Sciatic nerve (tissue), 2 donors: ENCODE results near the gene ARHGEF3. TPM values are rescaled to one million over a fixed set of nuclear protein-coding genes. Genes with fewer than 3 reads are reported as not detected.

Source experiments
- ATAC-seq: fragments of 200-7000 bp; cut with Tn5 transposase; one replicate; pipeline ENCODE4 v1.9.1; 2020; ENCODE audit warnings: mild to moderate bottlenecking, moderate library complexity
- DNase-seq: peaks from one replicate; pipeline ENCODE4 v3.0.0-alpha.2; 2020; ENCODE audit warnings: low spot score
- intact Hi-C: fragments of 100-400 bp; cut with DNase I; formaldehyde crosslinking; loops from one replicate; pipeline ENCODE4 v1.14.2; 2022
- total RNA-seq: library from RNA; stranded (reverse); fragmentation: NEBNext Ultra II Directional; extraction: Animal tissue kit (Norgen Biotek cat#: 25700); gene quantifications from one replicate; pipeline ENCODE4 v1.2.1, GENCODE V29; 2021
- donor health status: DM: no; HTN: no; CAD: no.
- donor health status: DM: no; HTN: no; CAD: no.

The ARHGEF3 gene, protein sequence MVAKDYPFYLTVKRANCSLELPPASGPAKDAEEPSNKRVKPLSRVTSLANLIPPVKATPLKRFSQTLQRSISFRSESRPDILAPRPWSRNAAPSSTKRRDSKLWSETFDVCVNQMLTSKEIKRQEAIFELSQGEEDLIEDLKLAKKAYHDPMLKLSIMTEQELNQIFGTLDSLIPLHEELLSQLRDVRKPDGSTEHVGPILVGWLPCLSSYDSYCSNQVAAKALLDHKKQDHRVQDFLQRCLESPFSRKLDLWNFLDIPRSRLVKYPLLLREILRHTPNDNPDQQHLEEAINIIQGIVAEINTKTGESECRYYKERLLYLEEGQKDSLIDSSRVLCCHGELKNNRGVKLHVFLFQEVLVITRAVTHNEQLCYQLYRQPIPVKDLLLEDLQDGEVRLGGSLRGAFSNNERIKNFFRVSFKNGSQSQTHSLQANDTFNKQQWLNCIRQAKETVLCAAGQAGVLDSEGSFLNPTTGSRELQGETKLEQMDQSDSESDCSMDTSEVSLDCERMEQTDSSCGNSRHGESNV
- 27.5 TPM for total RNA-seq

DNA sequence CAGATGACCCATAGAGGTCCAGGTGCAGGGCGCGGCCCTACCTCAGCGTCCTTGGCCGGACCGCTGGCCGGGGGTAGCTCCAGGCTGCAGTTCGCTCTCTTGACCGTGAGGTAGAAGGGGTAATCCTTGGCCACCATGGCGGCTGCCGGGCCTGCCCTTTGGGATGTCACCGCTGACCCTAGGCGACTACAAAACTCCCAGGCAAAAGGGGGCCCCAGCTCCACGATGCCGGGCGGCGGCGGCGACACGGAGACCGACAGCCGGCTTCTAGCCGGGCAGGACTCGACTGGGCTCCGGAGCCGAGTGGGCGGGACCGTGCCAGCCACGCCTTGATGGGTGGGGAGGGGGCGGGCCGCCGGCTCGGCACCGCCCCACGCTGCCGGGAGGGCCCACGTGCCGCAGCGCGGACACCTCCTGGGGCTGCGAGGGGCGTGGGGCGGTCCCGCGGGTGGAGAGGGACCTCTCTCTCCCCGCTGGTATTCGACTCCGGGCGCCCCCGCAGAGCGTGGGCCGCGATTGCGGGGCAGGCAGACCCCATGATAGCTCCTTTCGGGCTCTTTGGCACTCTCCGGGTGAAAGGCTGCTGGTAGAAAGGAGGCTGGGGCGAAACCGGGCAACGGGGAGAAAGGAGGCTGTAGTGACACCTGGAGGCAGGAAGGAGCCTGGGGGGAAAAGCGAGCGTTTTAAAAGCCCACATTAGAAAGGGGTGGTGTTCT lies at the start of gene ARHGEF3:
Gene ARHGEF3 (minus strand): TSS at position 288 of the 716 bp plus-strand sequence. CDS start 151 bp downstream, at position 137.
- DNase-seq = peak; percentile 90
- ATAC-seq = peak; percentile 95

DNA sequence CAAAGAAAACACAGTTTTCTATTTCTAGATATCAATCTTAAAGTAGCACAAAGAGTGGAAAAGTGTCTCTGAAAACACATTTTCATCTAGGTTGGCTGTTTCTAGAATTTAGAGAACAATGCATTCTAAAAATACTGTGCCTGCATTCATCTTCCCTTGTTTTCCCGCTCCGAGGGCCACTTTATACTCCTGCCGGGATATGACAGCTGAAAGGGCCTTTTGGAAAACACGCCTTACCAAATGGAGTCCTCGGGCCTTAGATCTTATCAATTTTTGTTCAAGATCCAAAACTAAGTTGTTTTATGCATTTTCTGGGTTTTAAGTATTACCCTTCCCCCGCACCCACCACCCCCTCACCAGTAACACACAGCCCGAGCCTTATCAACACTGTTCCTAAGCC lies 47.9 kb upstream of the ARHGEF3 start:
- ATAC-seq (no peak), DNase-seq (no peak)
- intact Hi-C loops = no loop called here

More for the DNA sequence above, at the start of gene ARHGEF3:
- intact Hi-C loops = no loop called here

DNA sequence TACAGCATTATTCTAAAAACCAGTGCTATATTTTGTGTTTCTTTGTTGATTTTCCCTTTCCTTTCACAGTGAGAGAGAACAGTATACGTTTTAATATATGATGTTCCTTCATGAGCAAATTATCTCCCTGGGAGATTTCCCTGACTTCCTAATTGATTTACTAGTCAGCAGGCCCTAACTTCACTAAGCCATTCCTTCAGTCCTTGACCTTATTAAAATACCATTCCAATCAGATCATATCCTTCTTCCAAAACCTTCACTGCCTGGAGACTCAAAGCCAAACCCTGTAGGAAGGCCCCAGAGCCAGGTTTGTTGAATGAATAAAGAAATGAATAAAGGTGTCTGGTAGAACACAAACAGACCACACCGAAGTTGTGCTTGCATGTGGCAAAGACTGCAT lies 43.8 kb upstream of the ARHGEF3 start:
- ATAC-seq (no peak), DNase-seq (no peak)
- intact Hi-C loops = no loop called here

DNA sequence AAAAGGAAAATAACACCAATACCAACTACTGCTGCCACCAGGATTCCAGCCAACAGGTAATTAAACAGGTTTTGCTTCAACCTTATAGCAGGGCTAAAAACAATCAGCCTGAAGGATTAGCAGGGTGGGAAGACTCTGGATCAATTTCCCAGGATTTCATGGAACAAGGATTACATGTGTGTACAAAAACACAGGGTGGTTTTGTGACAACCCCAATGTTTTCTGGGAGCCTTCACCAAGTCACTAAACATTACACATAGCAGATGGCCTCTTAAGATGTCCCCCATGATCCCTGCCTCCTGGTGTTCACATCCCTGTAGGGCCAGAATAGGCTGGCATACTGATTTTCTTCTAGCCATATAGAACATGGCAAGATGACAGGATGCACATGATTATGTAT lies 42.8 kb upstream of the ARHGEF3 start:
- no peak for ATAC-seq
- DNase-seq = no peak
- intact Hi-C loops = no loop called here

DNA sequence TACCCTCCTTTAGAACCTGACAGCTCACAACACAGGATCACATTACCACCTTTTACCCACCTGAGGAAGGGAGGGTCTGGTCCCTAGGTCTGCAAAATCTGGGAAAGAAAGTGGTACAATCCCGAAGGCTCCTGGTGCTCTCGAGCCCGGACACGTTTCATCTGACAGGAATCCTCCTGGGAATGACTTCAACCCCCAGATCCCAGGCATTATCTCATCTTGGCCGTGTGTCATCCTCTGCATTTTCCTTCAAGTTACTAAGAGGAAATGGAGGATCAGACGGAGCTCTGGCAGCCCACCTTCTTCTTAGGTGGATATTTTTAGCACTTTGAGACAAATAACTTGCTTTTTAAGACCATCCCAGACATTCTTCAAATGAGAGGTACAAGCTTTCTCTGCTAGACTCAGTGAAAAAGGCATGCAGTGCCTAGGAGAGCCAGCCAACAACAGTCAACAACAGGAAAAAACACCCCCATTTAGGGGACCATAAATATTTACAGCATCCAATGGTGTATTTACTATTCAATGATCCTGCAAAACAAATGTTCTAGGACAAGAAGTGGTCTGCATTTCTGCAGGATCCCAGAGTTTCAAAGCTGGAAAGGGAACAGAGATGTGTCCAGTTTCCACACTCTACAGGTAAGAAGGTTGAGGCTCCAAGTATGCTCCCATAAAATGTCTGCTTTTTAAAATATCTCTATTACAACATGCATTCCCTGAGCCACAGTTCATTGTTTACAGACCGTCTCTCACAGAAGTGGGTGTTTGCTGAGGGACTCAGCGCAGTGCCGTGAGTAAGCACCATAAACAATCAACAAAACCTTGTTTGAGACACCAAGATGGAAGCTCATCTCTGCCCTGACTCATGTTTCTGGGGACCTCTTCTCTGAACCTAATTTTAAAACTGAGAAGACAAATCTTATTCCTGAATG lies 38.3 kb upstream of the ARHGEF3 start:
- no peak for DNase-seq
- intact Hi-C loops = no loop called here
- no peak for ATAC-seq

DNA sequence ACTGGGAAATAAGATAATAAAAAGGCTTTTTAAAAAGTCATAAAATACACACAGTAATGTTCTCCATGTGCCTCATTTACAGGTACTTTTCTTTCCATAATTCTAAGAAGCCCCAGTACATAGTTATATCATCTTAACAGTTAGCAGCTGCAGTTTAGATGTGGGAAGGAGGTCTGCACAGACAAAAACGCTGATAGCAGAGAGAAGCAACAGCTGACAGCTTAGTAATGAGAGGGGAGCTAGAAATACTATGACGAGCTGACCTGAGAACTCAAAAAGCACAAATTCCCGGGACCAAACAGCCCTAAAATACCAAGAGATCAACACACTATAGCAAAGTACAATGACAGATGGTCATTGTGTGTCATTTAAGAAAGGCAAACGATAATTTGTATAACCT lies 36.7 kb upstream of the ARHGEF3 start:
- intact Hi-C loops = no loop called here
- no peak for DNase-seq

DNA sequence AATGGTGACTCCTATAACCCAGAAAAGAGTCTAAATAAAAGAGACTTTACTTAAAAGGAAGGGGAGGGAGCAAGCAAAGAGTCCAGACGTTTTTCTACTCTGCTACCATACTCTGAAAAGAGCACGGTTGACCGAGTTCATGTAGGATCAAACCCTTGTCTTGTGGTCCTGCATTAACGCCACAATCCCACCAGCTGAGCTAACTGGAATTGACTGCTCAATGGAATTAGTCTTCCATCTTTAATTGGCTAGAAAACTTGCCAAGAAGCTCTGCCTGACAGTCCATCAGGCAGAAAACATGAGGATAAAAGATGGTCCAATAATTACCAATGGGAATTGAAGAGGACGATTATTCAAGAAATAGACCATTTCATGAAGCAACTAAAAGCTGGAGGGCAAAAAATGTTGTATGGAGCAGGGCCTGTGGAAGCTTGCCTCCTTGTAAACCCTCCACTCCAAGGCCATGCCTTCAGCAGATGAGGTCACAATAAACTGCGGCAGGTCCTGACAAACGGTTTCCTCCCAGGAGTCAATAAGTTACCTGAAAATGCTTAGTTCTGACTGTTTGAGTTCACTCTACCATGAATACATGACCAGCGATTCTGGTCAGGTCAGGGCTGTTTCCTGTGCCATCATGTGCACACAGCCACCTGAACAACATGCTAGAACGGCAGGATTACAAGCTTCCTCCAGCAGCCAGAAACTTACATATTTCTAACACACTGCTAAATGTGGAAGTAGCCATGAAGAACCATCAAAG lies 35.6 kb upstream of the ARHGEF3 start:
- DNase-seq (no peak), ATAC-seq (no peak)
- intact Hi-C loops = no loop called here

More for the DNA sequence above, 36.7 kb upstream of the ARHGEF3 start:
- no peak for ATAC-seq

DNA sequence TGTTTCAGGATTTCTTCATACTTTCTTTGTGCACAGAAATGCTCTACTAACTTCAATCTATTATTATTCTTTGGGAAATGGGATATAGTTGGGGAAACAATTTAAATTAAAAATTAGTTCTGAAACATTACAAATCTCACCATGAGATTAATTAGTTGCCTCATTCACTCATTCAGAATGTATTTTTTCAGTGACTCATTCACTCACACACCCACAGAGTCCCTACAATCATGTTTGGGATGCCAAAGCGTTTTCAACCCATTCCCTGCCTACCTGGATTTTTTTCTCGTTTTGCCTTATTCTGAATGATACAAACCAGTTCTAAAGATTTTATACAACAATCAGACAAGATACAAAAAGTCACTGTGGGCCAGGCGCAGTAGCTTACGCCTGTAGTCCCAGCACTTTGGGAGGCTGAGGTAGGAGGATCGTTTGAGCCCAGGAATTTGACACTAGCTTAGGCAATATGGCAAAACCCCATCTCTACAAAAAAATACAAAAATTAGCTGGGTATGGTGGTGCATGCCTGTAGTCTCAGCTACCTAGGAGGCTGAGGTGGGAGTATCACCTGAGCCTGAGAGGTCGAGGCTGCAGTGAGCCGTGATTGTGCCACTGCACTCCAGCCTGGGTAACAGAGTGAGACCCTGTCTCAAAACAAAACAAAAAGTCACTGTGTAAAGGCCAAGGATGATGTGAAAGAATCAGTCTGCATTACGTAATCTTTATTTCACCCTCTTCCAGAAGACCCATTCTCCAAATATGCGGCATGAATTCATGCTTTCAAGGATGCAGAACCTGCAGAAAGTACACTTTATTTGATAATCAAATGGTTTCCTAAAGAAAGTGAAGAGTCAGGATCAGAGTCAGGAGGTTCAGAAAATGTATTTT lies 34.8 kb upstream of the ARHGEF3 start:
- ATAC-seq = no peak
- intact Hi-C loops = no loop called here
- DNase-seq = no peak

DNA sequence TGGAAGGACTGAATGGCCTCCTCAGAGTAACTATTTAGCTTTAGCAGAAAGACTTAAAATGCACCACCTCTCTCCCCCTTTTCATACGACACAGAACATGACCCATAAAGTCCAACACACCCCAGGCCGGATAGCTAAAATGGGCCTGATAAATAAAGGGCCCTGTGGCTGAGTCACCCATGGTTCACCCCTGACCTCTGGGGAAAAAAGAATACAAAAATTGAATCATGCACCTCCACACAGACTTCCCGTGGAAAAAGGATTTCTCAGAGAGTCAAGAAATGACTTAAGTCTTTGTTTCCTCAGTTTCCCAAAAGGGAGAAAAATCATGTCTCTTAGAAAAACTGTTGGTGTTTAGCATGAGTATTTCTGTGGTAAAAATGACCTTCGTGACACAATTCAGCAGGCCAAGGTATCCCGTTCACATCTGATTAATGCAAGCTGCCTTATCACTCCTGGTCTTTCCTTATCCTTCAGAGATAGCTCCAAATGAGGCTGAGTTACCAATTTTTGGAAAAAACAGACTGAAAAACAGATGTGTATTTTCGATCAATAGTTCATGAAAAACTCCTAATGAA lies 34.0 kb upstream of the ARHGEF3 start:
- DNase-seq (no peak), ATAC-seq (no peak)
- intact Hi-C loops = no loop called here

DNA sequence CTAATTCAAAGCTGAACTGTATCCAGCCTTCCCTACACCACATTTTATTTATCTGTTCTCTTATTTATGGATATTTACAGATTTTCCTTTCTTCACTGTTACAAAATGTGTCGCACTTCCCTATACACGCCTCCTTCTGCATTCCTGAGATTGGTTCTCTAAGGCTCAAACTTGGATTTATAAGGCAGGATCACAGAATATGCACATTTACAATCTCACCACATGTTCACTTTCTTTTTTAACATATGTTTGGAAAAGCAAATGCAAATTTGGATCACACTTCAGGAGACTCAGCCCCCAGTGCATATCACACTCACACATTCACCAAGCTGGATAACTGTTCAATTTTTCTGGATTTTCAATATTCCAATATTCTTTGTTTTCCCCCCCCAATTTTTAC lies 31.8 kb upstream of the ARHGEF3 start:
- intact Hi-C loops = no loop called here
- DNase-seq = no peak

DNA sequence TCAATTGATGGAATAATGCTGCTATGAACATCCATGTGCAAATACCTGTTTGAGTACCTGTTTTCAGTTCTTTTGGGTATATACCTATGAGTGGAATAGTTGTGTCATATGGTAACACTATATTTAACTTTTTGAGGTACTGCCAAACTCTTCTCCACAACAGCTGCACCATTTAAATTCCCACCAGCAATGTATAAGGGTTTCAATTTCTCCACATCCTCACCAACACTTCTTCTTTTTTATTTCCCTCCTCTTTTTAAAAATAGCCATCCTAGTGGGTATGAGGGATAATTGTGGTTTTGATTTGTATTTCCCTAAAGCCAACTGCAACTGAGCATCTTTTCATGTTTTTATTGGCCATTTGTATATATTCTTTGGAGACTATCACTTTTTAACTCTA lies 31.3 kb upstream of the ARHGEF3 start:
- intact Hi-C loops = no loop called here
- no peak for ATAC-seq
- no peak for DNase-seq

More for the DNA sequence above, 31.8 kb upstream of the ARHGEF3 start:
- ATAC-seq = no peak

DNA sequence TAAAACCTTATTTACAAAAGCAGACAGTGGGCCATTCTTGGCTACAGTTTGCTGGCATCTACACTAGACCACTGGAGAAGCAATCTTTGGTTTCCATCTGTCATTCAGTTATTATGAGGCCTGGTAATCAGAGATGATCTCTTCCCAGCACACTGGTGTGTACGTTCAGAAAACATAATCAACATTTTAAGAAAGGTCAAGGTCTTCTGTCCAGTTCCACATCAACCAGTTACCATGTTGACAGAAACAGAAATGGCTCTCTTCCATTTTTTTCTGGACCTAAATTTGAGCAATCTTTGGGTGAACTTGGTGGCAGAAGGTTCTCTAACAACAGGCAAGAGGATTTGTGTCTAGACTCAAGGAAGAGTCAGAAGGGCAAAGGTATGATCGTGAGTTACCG lies 29.8 kb upstream of the ARHGEF3 start:
- no peak for DNase-seq
- intact Hi-C loops = no loop called here
- no peak for ATAC-seq

DNA sequence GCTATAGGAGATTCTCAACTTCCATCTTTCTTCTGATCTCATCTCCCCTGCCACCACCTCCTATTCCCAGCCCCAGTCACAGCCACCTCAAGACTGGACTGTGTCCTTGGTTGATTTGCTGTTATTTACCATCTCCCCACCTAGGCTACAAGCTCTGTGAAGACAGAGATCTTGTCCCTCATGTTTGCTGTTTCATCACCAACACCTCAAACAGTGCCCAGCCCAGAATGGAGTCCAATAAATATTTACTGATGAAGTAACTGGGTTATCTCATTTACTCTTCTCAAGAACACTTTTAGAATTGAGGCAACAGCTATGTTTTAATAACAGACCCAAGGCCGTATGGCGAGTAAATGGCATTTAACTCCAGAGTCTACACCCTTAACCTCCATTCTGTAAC lies 29.1 kb upstream of the ARHGEF3 start:
- ATAC-seq (no peak), DNase-seq (no peak)
- intact Hi-C loops = no loop called here

DNA sequence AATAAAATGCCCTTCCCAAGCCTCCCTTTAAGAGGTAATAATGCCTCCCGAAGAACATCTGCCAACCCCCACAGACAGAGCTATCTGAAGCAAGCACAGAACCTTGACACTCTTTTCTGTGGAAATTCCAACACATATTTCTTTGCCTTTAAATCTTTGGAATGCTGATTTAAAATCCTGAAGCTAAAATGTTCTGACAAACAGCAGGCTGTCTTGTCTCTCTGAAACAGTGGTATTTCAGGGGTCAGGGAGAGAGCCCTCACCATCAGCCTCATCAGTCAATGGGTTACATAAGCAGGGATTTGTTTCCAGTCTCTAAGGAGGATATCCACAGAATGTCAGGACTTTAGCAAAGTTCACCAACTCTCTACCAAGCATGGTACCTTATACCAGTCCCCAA lies 27.8 kb upstream of the ARHGEF3 start:
- no peak for ATAC-seq
- intact Hi-C loops = no loop called here
- DNase-seq = no peak

DNA sequence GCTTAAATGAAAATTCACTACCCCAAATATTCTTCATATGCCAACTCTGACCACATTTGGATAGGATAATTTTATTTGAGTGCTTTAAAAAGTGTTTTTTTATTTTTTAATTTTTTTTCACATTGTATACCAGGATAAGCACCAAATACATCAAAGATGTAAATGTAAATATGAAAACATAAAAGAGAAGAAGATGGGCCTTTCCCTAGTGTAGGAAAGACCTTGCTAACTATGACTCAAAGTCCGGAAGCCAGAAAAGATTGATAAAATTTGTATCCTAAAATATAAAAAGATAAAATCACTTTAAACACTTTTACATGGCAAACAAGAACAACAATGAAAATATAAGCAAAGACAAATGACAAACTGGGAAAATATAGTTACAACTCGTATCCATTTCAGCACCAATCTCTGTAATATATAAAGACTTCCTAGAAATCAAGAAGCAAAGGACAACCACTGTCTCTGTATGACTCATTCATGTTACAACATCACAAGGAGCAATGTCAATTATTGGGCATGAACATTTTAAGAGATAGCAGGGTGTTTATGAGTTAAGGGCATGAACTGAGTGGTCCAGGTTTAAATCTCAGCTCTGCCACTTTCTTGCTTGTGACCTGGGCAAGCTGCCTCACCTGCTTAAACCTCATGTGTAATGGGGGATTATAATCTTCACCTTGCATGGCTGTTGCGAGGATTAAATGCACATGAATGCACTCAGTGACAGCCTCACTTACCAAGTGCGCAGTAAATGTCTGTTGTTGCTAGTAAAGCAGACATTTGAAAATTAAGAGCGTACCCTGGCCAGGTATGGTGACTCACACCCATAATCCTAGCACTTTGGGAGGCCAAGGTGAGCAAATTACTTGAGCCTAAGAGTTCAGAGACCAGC lies 25.3 kb upstream of the ARHGEF3 start:
- intact Hi-C loops = no loop called here
- no peak for DNase-seq
- ATAC-seq = no peak
